ENCODE data around the gene TOMM70. TPM values are rescaled to one million over a fixed set of nuclear protein-coding genes. Genes with fewer than 3 reads are reported as not detected.
A peak's percentile ranks its signal among the peaks of the same experiment; 100 is the strongest.

TOMM70 gene
- total RNA-seq, 1 donor from 2014 or later, result 31.3 TPM

DNA sequence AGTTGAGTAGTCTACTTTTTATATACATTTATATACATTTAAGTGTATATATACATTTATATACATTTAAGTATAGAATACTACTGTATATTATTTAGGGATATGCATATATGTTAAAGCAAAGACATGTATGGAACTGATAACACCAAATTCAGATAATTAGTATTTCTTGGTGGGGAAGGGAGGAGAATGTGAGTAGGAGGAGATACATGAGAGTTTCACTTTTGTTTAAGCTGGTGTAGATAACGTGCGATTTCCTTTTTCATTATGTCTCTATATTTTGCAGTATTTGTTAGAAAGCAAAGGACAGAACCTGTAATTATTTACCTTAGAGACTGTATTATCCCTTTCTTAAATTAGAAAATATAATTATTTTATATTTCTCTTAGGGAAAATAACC, 83.0 kb downstream of the TOMM70 start:
- Histone ChIP-seq H3K4me3 (no peak overlapping the region), H3K9me3 (no peaks in the 10 kb centered on the region), H3K27me3 (ENCODE audit: low read depth) (no peaks in the 10 kb centered on the region), H3K36me3 (peaks cover 42% of the 10 kb centered on the region), H3K27ac (no peak overlapping the region), H3K4me1 (peaks cover 5% of the 10 kb centered on the region)
- intact Hi-C loops (cut with DNase I), result no loop called here
- no peak for DNase-seq
- no peak for ATAC-seq
- TF ChIP-seq CTCF (IDR thresholded peaks at IDR 0.05), result no peak

- Histone ChIP-seq H3K36me3 (peaks cover 53% of the 10 kb centered on the region), H3K9me3 (no peaks in the 10 kb centered on the region), H3K4me3 (no peak overlapping the region), H3K27me3 (ENCODE audit: low read depth) (no peaks in the 10 kb centered on the region), H3K27ac (no peak overlapping the region), H3K4me1 (peaks cover 5% of the 10 kb centered on the region)
- DNase-seq, result no peak
- TF ChIP-seq CTCF (IDR thresholded peaks at IDR 0.05), result peak; percentile 60
- intact Hi-C loops (cut with DNase I), result no loop called here
- peak; percentile 69 to 76 for ATAC-seq
Observed at GRCh38 chr3:100316641-100317069, 84.2 kb downstream of the TOMM70 start.

Other genes starting within 250 kb of the TOMM70 start
- 41.9 TPM for gene TBC1D23, start 140.1 kb downstream of the TOMM70 start, total RNA-seq
- gene NIT2, start 66.3 kb downstream of the TOMM70 start, total RNA-seq, result 33.9 TPM
- 2.0 TPM for gene LNP1, start 450 bp upstream of the TOMM70 start, total RNA-seq
- gene TMEM45A, start 91.5 kb upstream of the TOMM70 start, total RNA-seq, result 17.2 TPM
- gene ADGRG7, start 208.5 kb upstream of the TOMM70 start, total RNA-seq, result not detected